Ishikawa (cell line): ENCODE results near the gene HOXD12.

Source experiments
- CEBPB ChIP-seq: IDR thresholded peaks from 2 replicates; pipeline ENCODE4 v1.6.1; 2012
- CREB1 ChIP-seq: IDR thresholded peaks from 2 replicates; pipeline ENCODE4 v1.6.1; 2012; ENCODE audit warnings: low read depth
- EGR1 ChIP-seq: IDR thresholded peaks from 2 replicates; pipeline ENCODE4 v1.6.1; 2012
- EP300 ChIP-seq: IDR thresholded peaks from 2 replicates; pipeline ENCODE4 v1.6.1; 2012; ENCODE audit warnings: borderline replicate concordance
- FOXM1 ChIP-seq: IDR thresholded peaks from 2 replicates; pipeline ENCODE4 v1.6.1; 2012; ENCODE audit warnings: low read depth, borderline replicate concordance
- NFIC ChIP-seq: IDR thresholded peaks from 2 replicates; pipeline ENCODE4 v1.6.1; 2012
- RAD21 ChIP-seq: IDR thresholded peaks from 2 replicates; pipeline ENCODE4 v1.6.1; 2012; ENCODE audit warnings: low read depth
- REST ChIP-seq: IDR thresholded peaks from 2 replicates; pipeline ENCODE4 v1.6.1; 2012; ENCODE audit warnings: low read depth, mild to moderate bottlenecking
- TAF1 ChIP-seq: IDR thresholded peaks from 2 replicates; pipeline ENCODE4 v1.6.1; 2012; ENCODE audit warnings: low read depth, mild to moderate bottlenecking
- TCF12 ChIP-seq: IDR thresholded peaks from 2 replicates; pipeline ENCODE4 v1.6.1; 2012; ENCODE audit warnings: low read depth
- TEAD4 ChIP-seq: IDR thresholded peaks from 2 replicates; pipeline ENCODE4 v1.6.1; 2012
- USF1 ChIP-seq: IDR thresholded peaks from 2 replicates; pipeline ENCODE4 v1.6.1; 2012
- YY1 ChIP-seq: IDR thresholded peaks from 2 replicates; pipeline ENCODE4 v1.6.1; 2012; ENCODE audit warnings: low read depth
- ZBTB7A ChIP-seq: IDR thresholded peaks from 2 replicates; pipeline ENCODE4 v1.6.1; 2012; ENCODE audit warnings: low read depth
- TF ChIP-seq, protein P1 (sequence below): IDR thresholded peaks from 2 replicates; pipeline ENCODE4 v1.6.1; 2012

Gene HOXD12

GRCh38 chr2:176082824-176083751 lies 16.5 kb upstream of the HOXD12 start:
- no peak for TF ChIP-seq CREB1
- TF ChIP-seq TEAD4 = no peak
- TF ChIP-seq TCF12 = no peak
- TF ChIP-seq RAD21 = no peak
- no peak for TF ChIP-seq CEBPB
- TF ChIP-seq USF1 = no peak
- no peak for TF ChIP-seq TAF1
- no peak for TF ChIP-seq YY1
- TF ChIP-seq, protein P1, sequence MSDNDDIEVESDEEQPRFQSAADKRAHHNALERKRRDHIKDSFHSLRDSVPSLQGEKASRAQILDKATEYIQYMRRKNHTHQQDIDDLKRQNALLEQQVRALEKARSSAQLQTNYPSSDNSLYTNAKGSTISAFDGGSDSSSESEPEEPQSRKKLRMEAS = no peak
- no peak for TF ChIP-seq EGR1

DNA sequence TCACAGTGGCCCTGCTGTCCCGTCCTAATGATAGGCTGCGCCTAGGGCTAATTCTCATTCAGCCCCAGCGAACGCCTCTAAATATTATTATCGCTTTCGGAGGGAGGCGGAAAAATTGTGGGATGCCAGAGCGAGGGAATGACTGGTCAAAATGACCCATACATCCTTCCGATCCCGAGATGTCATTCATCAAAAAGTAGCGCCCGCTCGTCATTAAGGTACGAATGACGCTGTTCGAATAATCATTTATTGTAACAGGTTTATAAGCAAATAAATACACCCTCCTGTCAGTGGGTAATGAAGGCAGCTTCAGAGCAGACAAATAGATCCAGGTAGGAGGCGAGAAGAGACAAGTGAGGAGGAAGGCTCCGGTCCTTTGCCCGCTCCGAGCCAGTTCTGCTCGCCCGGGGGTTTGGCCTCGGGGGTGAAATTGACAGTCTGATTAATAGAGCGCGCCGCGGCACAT lies 15.8 kb upstream of the HOXD12 start, which contains the start of gene EVX2:
EVX2 (minus strand) TSS at position 167 of the 466 bp plus-strand sequence. CDS start 186 bp downstream, outside the sequence.
- TF ChIP-seq, protein P1 = no peak
- no peak for TF ChIP-seq EP300
- no peak for TF ChIP-seq TCF12
- no peak for TF ChIP-seq FOXM1
- no peak for TF ChIP-seq NFIC
- no peak for TF ChIP-seq USF1
- no peak for TF ChIP-seq RAD21
- TF ChIP-seq CEBPB = no peak
- TF ChIP-seq ZBTB7A = no peak
- no peak for TF ChIP-seq TEAD4
- TF ChIP-seq EGR1 = no peak
- no peak for TF ChIP-seq REST
- no peak for TF ChIP-seq YY1
- TF ChIP-seq TAF1 = no peak

DNA sequence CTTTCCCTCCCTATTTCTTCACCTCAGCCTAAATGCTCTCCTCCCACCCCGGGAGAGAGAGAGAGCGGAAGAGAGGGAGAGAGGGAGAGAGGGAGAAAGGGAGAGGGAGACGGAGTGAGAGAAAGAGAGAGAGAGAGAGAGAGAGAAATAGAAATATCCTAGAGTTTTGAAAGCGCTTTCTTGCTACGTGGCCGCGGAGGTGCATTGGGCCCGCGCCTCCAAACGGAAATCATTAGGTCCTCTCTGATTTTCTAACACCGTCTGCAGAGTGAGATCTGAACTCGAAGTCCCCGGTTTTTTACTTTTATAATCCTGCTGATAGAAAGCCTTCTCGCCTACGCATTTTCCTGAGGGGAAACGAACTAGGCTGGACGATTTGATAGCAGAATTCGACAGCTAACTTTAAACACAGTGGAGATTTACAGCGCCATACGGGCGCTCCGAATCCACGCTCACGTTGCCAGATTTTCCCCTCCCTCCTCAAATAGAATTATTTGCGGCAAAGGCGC lies 14.9 kb upstream of the HOXD12 start:
- TF ChIP-seq, protein P1 = no peak
- TF ChIP-seq TCF12 (no peak), ZBTB7A (no peak), RAD21 (no peak), FOXM1 (no peak), EP300 (no peak), CEBPB (no peak), EGR1 (no peak), REST (no peak)

GRCh38 chr2:176085120-176085788 lies 14.3 kb upstream of the HOXD12 start:
- TF ChIP-seq CEBPB (no peak), NFIC (no peak), TAF1 (no peak), EGR1 (no peak), RAD21 (no peak), USF1 (no peak), CREB1 (no peak), YY1 (no peak), ZBTB7A (no peak), FOXM1 (no peak), EP300 (no peak)
